Fibroblast of skin of left quadriceps (primary cell): Measurements from ENCODE around the gene HOXD12.

ENCODE experiments used
- DNase-seq, 2 experiments: peaks; one replicate each; pipeline ENCODE4 v3.0.0-alpha.2; 2013; ENCODE audit warnings: low read depth in 2 of 2

The HOXD12 gene

GRCh38 chr2:176147800-176148496 lies 48.4 kb downstream of the HOXD12 start:
- DNase-seq = no peak

- no peak for DNase-seq
Observed at GRCh38 chr2:176148751-176149421, 49.3 kb downstream of the HOXD12 start.

DNA sequence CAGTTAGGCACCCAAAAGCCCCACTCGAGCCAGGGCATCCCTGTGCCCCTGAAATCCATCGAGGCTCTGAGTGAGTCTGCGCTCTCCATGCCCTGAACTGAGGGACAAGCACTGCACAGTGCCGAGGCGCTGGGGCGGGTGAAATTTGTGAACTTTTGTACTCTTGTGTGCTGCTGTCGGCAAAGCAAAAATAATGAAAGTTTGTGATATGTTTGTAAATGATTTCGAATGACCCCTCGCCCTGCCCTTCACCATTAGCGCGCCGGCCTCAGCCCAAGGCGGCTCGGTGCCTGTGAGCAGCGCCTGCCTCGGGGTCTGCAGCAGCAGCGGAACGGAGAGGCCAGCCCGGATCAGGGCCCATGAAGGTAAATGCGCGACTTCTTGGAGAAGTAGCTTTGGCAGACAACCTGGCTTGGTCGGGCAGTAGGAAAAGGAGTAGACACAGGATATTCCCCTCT lies 49.9 kb downstream of the HOXD12 start:
- no peak for DNase-seq

- no peak for DNase-seq
Observed at GRCh38 chr2:176149939-176150583, 50.5 kb downstream of the HOXD12 start.

GRCh38 chr2:176150584-176151441 lies 51.2 kb downstream of the HOXD12 start:
- DNase-seq = no peak

DNA sequence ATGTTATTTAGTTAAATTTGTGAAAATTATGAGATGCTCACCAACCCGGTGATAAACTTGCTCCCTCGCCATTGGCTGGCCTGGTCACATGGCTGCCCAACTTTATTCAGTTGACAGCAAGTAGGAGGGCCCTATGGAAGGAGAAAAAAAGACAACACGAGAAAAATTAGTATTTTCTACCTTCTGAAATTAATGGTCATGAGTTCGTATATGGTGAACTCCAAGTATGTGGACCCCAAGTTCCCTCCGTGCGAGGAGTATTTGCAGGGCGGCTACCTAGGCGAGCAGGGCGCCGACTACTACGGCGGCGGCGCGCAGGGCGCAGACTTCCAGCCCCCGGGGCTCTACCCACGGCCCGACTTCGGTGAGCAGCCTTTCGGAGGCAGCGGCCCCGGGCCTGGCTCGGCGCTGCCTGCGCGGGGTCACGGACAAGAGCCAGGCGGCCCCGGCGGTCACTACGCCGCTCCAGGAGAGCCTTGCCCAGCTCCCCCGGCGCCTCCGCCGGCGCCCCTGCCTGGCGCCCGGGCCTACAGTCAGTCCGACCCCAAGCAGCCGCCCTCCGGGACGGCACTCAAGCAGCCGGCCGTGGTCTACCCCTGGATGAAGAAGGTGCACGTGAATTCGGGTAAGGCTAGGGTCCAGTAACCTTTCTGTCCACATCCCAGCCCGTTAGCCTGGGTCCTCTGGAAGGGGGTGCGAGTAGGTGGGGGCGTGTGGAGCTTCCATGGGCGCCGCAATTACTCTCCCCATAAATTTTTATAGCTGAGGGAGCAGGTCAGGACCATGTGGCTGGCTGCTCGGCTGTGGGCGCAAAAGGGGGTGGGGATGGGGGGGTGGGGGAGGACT lies 52.1 kb downstream of the HOXD12 start, which contains the start of gene HOXD4:
TSS of gene HOXD4 (plus strand) at position 109 of the 846 bp plus-strand sequence. CDS start at position 193, 84 bp downstream.
- no peak for DNase-seq
